NAMALWA (cell line): Measurements from ENCODE around the gene CHST5.
"Not testable (repeated sequence)": the region's sequence is repeated elsewhere in the genome, so short reads cannot be mapped to it uniquely, and the experiment has no call there.

Source experiments
- DNase-seq: peaks from one replicate; pipeline ENCODE4 v3.0.0-alpha.2; 2015; ENCODE audit warnings: low spot score

Gene CHST5

GRCh38 chr16:75550211-75550662 lies 14.3 kb upstream of the CHST5 start:
- peak; percentile 80 for DNase-seq

DNA sequence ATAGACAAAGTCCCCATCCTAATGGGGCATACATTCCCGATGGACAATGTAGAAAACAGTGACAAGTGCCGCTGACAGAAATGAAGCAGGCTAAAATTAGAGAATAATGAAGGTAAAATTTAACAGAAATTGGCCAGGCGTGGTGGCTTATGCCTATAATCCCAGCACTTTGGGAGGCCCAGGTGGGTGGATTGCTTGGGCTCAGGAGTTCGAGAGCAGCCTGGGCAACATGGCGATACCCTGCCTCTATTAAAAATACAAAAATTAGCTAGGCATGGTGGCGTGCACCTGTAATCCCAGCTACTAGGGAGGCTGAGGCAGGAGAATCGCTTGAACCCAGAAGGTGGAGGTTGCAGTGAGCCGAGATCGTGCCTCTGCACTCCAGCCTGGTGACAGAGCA lies 12.5 kb upstream of the CHST5 start:
- DNase-seq: not testable (repeated sequence)

DNA sequence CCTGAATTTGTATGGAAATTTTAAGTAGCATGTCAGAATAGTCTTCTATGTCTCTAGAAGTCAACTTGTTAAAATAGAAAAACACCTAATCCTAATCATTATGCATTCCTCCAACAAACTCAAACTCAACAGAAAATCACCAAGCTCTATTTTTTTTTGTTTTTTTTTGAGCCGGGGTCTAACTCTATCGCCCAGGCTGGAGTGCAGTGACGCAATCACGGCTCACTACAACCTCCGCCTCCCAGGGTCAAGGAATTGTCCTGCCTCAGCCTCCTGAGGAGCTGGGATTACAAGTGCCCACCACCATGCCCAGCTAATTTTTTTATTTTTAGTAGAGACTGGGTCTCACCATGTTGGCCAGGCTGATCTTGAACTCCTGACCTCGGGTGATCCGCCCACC lies 10.4 kb upstream of the CHST5 start:
- DNase-seq: no peak

GRCh38 chr16:75545879-75546278 lies 10.0 kb upstream of the CHST5 start:
- DNase-seq: not testable (repeated sequence)

- not testable (repeated sequence) for DNase-seq
Measured at GRCh38 chr16:75542462-75542861, 6.6 kb upstream of the CHST5 start.

DNA sequence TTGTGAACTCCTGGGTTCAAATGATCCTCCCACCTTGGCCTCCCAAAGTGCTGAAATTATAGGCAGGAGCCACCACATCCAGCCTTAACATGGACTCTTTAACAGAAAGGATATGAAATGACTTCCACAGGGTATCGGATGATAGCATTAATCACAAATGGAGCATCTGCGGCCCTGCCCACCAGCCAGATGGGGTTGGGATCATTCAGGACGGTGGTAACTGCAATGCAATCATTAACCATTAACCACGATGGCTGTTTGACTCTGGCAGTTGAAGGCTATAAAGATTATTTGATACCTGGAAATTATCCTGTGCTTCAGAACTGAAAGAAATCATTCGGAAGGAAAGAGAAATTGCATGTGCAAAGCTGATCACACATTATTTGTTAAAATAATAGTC lies 5.3 kb upstream of the CHST5 start:
- DNase-seq: no peak

- not testable (repeated sequence) for DNase-seq
Measured at GRCh38 chr16:75538882-75539565, 3.1 kb upstream of the CHST5 start.

GRCh38 chr16:75537776-75538175 lies 1.9 kb upstream of the CHST5 start:
- no peak for DNase-seq

- DNase-seq: no peak
Measured at GRCh38 chr16:75535211-75535843, 581 bp downstream of the CHST5 start.

DNA sequence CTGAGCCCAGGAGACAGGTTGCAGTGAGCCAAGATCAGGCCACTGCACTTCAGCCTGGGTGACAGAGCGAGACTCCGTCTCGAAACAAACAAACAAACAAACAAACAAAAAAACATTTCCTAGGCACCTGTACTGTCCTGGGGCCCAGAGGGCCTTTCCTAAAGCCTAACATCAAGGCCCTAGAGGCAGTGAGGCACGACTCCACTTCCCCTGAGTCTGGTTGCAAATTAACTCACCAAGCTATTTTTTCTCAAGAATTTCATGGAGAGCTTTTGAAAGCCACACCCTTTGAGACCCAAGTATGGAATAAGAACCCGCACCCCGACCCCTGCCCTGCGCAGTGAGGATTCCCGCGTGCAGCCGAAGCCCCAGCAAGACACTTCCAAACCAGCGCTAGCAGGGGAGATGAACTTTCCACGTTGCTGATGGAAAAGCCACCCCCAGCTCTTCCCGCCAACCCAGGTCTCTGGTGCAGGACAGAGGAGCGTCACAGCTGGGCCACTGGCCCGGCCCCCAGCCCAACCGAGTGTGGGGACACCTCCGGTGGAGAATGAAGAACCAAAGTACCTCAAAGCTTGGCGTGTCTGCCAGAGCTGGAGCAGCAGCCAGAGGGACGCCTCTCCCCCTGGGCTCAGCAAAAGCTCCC lies 1.2 kb downstream of the CHST5 start:
- no peak for DNase-seq

DNA sequence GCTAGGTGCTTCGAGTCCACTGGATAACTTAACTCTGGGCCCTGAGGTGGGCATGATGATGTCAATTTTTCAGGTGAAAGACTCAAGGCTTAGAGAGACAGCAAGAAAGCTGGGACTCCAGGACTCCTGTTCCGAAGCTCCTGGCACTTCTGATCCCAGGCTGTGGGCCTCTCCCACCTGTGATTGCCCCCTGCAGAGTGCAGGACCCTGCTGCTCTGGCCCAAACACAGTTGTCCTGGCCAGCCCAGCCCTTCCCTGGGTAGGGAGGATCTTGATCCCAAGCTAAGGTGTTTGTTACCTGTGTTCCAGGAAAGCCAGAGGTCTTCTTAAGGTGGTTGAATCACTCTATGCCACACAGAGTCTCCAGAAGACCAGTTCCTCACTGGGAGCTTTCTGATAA lies 3.1 kb downstream of the CHST5 start:
- no peak for DNase-seq

DNA sequence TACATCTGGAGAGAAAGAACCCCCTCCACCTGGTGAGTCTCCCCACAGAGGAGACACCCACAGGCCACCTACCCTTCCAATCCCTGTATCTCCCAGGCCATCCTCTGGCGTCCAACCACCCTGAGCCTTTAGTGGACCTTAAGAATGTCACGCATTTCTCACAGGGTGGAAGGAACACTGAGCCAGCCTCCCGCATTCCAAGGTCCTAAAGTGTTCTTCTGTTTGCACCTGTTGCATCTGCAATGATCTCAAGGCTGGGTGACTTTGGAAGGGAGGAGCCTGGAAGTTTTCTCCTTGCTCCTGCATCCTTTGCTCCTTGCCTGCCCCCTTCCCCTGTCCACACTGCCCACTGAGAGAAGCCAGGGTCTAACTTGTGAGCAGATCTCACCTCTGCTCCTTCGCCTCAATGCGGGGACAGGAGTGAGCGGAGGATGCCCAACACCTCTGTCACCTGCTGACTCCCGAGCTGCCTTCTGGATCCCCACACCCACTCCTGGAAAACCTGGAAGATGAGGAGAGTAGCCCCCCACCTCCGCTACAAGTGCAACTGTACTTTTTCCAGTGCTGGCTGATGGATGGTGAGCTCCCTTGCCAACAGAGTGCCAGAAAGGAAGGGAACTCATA lies 3.7 kb downstream of the CHST5 start:
- DNase-seq: no peak

- no peak for DNase-seq
Measured at GRCh38 chr16:75529959-75530358, 5.9 kb downstream of the CHST5 start.

DNA sequence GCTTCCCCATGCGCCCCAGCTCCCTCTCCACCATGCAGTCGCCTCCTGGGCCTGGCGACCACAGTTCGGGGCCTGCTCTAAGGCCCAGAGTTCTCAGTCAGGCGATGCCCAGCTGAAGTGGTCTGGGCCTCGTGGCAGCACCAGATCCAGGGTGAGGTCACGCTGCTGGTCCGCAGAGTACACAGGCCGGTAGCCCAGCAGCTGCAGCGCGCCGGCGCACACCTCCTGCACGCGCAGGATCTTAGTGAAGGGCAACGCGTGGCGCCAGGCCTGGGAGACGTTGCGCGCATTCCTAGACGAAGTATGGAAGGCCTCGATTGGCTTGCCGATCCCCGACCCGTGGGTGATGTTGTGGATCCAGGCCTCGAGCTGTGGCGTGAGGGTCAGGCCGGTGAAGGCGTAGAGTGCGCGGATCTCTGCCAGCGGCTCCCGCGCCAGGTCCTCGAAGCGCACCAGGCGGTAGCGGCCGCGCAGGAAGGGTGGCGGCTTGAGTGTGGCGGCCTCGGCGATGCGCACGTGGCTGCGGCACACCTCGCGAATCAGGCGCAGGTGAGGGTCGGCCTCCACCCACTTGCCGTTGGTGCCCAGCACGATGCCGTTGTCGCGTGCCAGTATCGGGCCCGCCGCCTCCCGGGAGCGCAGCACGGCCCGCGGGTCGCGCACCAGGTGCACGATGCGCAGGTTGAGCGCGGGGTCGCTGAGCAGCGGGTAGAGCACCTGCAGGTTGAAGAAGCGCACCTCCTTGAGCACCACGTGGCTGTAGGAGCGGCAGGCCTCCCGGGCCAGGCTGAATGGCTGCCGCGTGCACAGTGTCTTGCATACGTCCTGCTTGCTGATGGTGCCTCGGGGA lies 6.6 kb downstream of the CHST5 start:
- no peak for DNase-seq

DNA sequence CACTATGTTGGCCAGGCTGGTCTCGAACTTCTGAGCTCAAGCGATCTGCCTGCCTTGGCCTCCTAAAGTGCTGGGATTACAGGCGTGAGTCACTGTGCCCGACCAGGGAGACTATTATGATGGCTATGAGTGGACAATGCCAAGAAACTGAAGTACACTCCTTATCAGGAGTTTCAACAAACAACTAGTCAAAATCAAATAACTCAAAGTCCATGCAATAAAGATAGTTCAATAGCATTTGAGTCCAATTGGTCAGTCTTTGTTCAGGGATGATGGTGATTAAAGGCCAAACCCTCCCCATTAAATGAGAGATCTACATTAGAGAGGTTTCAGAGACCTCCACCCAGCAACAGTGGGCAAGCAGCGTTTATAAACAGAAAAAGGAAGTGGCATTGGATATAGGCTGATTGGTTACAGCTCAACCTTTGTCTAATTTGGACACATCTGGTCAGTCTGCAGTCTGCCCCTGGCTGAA lies 8.0 kb downstream of the CHST5 start:
- DNase-seq: no peak

DNA sequence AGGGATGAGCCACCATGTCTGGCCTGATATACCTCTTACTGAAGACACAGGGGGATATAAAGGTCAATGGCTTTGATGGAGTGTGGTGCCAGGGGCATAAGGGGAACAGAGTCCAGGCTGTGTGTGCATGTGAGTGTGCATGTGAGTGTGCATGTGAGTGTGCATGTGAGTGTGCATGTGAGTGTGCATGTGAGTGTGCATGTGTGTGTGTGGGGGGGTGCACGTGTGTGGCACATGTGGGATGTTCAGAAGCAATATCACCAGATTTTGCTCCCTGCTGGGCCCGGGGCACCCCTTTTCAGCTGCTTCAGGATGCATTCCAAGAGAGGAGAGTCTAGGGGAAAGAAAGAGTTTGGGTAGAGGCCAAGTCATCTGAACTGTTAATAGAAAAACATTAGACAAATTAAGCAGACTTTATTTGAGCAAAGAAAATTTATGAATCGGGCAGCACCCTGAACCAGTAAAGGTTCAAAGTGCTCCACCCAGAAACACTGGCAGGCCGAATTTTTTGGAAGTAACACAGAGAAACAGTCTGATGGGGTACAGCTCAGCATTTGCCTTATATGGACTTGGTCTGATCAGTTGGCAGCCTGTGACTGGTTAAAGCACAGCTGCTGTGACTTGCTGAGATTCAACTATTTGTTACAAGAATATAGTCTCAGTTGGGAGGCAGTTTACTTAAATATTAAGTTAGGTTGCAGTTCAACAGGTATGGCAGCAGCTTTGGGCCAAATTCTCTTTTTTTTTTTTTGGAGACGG lies 9.7 kb downstream of the CHST5 start:
- no peak for DNase-seq

DNA sequence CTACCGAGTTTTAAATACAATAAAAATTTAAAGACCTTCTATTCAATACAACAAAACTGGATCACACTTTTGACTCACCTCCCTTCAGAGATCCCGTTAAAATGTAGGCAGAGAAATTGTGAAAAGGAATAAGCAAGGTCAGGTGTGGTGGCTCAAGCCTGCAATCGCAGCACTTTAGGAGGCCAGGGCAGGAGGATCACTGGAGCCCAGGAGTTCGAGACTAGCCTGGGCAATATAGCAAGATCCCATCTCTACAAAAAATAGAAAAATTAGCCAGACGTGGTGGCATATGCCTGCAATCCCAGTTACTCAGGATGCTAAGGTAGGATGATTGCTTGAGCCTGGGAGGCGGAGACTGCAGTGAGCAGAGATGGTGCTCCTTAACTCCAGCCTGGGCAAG lies 16.7 kb downstream of the CHST5 start:
- DNase-seq: no peak

DNA sequence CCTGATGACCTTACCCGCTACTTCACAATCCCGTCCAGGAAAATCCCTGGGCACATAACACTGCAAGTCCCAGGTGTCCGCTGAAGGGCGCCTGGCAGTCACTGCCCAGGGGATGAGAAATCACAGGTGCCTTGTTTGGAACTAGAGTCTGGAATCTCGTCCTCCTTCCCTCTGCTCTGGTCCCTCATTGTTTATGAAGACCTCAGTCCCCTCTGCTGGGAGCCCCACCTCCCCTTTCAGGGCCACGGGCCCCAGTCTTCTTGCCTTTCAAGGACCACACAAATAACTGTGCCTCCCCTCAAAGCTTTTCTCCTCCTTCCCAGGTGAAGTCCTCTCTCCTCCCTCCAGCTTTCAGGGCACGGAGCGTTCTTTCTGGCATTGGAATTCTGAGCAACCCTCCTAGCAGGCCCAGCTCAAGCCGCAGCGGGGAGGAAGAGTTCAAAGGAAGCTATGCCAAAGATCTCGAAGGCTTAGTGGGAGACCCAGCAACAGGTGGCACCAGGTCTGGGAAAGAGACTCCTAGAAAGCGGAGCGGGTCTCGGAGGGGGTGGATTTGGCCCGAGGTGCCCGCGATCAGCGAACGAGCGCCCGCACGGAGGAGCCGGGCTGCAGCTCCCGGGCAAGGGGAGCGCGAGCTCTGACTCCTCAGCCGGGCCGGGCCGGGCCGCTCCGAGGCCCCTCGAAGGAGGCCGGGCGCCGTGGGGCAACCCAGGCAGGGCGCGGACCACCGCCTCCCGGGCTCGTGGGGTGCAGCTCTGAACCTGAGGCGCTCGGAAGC lies 19.5 kb downstream of the CHST5 start:
- DNase-seq: not testable (repeated sequence)

- DNase-seq: no peak
Measured at GRCh38 chr16:75514296-75514695, 21.6 kb downstream of the CHST5 start.

- DNase-seq: no peak
Measured at GRCh38 chr16:75506574-75506973, 29.3 kb downstream of the CHST5 start.
